ENCODE results near the gene SHBG. TPM values are rescaled to one million over a fixed set of nuclear protein-coding genes. Genes with fewer than 3 reads are reported as not detected.

Gene SHBG
- total RNA-seq, 1 experiment from 2014 or later = not detected

GRCh38 chr17:7606280-7606679 is 23.7 kb upstream of the SHBG start:
- no peak overlapping the region for H3K4me3 ChIP-seq (replicated peaks in 1 of 2; ENCODE audit: low read depth in 1 of 2, low read length in 2 of 2)
- no peak overlapping the region for H3K27ac ChIP-seq (ENCODE audit: low read depth, low read length)
- DNase-seq (ENCODE audit: low read depth, low spot score) (no peak), ATAC-seq (no peak)
- TF ChIP-seq EGR1 (IDR thresholded peaks at IDR 0.05; ENCODE audit: low read depth) (no peak), SP1 (IDR thresholded peaks at IDR 0.05; ENCODE audit: low read depth) (no peak), MAX (IDR thresholded peaks at IDR 0.05) (no peak), ZFX (IDR thresholded peaks at IDR 0.05) (no peak), EZH2 (IDR thresholded peaks at IDR 0.05) (no peak)
- no peaks in the 10 kb centered on the region for H3K4me1 ChIP-seq (ENCODE audit: control insufficient read depth in 1 of 2, insufficient read depth in 2 of 2, low read length in 2 of 2)
- intact Hi-C loops (cut with micrococcal nuclease) = no loop called here
- RAD21 ChIA-PET (ENCODE audit: low non-redundant PET in 1 of 2, low total read pairs in 2 of 2, uncharacterized antibody in 2 of 2, unreplicated experiment in 2 of 2) = no interaction called here
- H4K20me1 ChIP-seq (ENCODE audit: insufficient read depth) = 0 out of 2 replicates have a peak, but pooled peaks cover 3% of the 10 kb centered on the region
- POLR2A ChIA-PET = no interaction called here
- no peak overlapping the region for H3K4me2 ChIP-seq (ENCODE audit: low read length)
- peaks cover 64% of the 10 kb centered on the region for H3K79me2 ChIP-seq (ENCODE audit: insufficient read depth, low read length)
- no peaks in the 10 kb centered on the region for H3K9me3 ChIP-seq (ENCODE audit: control insufficient read depth in 1 of 2, insufficient read depth in 1 of 2, low read depth in 1 of 2, low read length in 2 of 2)
- BruUV-seq (replicated peaks) = no TSS peak
- no peaks in the 10 kb centered on the region for H3K9me2 ChIP-seq (ENCODE audit: insufficient read depth)
- peaks cover 37 to 38% of the 10 kb centered on the region in 2 experiments for H3K36me3 ChIP-seq (ENCODE audit: control insufficient read depth in 1 of 2, insufficient read depth in 2 of 2, low read length in 2 of 2)
- H3K27me3 ChIP-seq (ENCODE audit: insufficient read depth, low read length) = no peaks in the 10 kb centered on the region
- CTCF ChIA-PET = no interaction called here
- H3K9ac ChIP-seq (ENCODE audit: low read length) = no peak overlapping the region
- no peak overlapping the region for H2AFZ ChIP-seq (ENCODE audit: low read depth, low read length, poor library complexity, severe bottlenecking)

GRCh38 chr17:7610641-7611040 is 19.3 kb upstream of the SHBG start:
- Histone ChIP-seq H3K4me1 (ENCODE audit: control insufficient read depth in 1 of 2, insufficient read depth in 2 of 2, low read length in 2 of 2) (peaks cover 10 to 18% of the 10 kb centered on the region in 2 experiments), H3K9me2 (ENCODE audit: insufficient read depth) (no peaks in the 10 kb centered on the region), H3K9ac (ENCODE audit: low read length) (no peak overlapping the region), H3K79me2 (ENCODE audit: insufficient read depth, low read length) (peaks cover 83% of the 10 kb centered on the region), H2AFZ (ENCODE audit: low read depth, low read length, poor library complexity, severe bottlenecking) (no peak overlapping the region), H3K4me3 (replicated peaks in 1 of 2; ENCODE audit: low read depth in 1 of 2, low read length in 2 of 2) (no peak overlapping the region), H3K36me3 (ENCODE audit: control insufficient read depth in 1 of 2, insufficient read depth in 2 of 2, low read length in 2 of 2) (peaks cover 12 to 26% of the 10 kb centered on the region in 2 experiments), H3K9me3 (ENCODE audit: control insufficient read depth in 1 of 2, insufficient read depth in 1 of 2, low read depth in 1 of 2, low read length in 2 of 2) (no peaks in the 10 kb centered on the region), H3K27me3 (ENCODE audit: insufficient read depth, low read length) (no peaks in the 10 kb centered on the region), H3K4me2 (ENCODE audit: low read length) (no peak overlapping the region), H4K20me1 (ENCODE audit: insufficient read depth) (0 out of 2 replicates have a peak, but pooled peaks cover 3% of the 10 kb centered on the region), H3K27ac (ENCODE audit: low read depth, low read length) (no peak overlapping the region)
- no TSS peak for BruUV-seq (replicated peaks)
- intact Hi-C loops (cut with micrococcal nuclease) = no loop called here
- ATAC-seq (no peak), DNase-seq (ENCODE audit: low read depth, low spot score) (no peak)
- CTCF ChIA-PET = no interaction called here
- RAD21 ChIA-PET (ENCODE audit: low non-redundant PET in 1 of 2, low total read pairs in 2 of 2, uncharacterized antibody in 2 of 2, unreplicated experiment in 2 of 2) = no interaction called here
- POLR2A ChIA-PET = interaction anchor here (1.0 kb wide), 1 partner anchor 75 kb away, joined by 4 read pairs; no protein-coding TSS in a partner anchor
- TF ChIP-seq MAX (IDR thresholded peaks at IDR 0.05) (no peak), RAD21 (IDR thresholded peaks at IDR 0.05; ENCODE audit: low read depth) (no peak), ELF1 (IDR thresholded peaks at IDR 0.05; ENCODE audit: borderline replicate concordance, low read depth) (no peak), ZBTB33 (IDR thresholded peaks at IDR 0.05; ENCODE audit: extremely low read depth, insufficient replicate concordance, low read length) (no peak), SRF (IDR thresholded peaks at IDR 0.05; ENCODE audit: low read depth) (no peak), REST (IDR thresholded peaks at IDR 0.05; ENCODE audit: low read depth) (no peak), CEBPB (IDR thresholded peaks at IDR 0.05; ENCODE audit: low read depth) (no peak), ATF3 (IDR thresholded peaks at IDR 0.05) (no peak), EZH2 (IDR thresholded peaks at IDR 0.05) (no peak), YY1 (IDR thresholded peaks at IDR 0.05; ENCODE audit: extremely low read depth, insufficient replicate concordance, low read depth, low read length) (no peak), SIN3A (IDR thresholded peaks at IDR 0.05; ENCODE audit: low read depth) (no peak), POLR2AphosphoS5 (IDR thresholded peaks at IDR 0.05; ENCODE audit: low read depth, low read length) (no peak), ZNF274 (IDR thresholded peaks at IDR 0.05; ENCODE audit: low read depth, low read length) (no peak)
